ENCODE measurements around the gene APOO.
"Not testable (repeated sequence)": the region's sequence is repeated elsewhere in the genome, so short reads cannot be mapped to it uniquely, and the experiment has no call there.

GRCh38 chrX:23861952-23862351 is 45.8 kb downstream of the APOO start:
- not testable (repeated sequence) for TF ChIP-seq EZH2 (IDR thresholded peaks at IDR 0.05; ENCODE audit: insufficient read depth, poor library complexity, severe bottlenecking); EZH2phosphoT487 (IDR thresholded peaks at IDR 0.05; ENCODE audit: insufficient read depth, low read depth)

Data from GM23248 (cell line).